Spleen (tissue), 11 donors: Measurements from ENCODE around the gene MSANTD3. TPM values are rescaled to one million over a fixed set of nuclear protein-coding genes. Genes with fewer than 3 reads are reported as not detected.

Source experiments
- DNase-seq: peaks from one replicate; pipeline ENCODE4 v3.0.0-alpha.2; 2020
- H3K27ac ChIP-seq, 8 donors: fragments of 200-600 bp; sonication (generic) in 7 of 8; 1 replicate in 4 of 8; 2 replicates in 4 of 8; pipeline versions ENCODE4 v1.5.0 to v1.8.0; 2016 to 2021; ENCODE audit warnings: inconsistent platforms in 4 of 8, mild to moderate bottlenecking in 4 of 8, moderate library complexity in 1 of 8
- H3K27me3 ChIP-seq, 7 donors: fragments of 200-600 bp; sonication (generic) in 6 of 7; replicated peaks in 1 of 7; 1 replicate in 4 of 7; 2 replicates in 3 of 7; pipeline versions ENCODE4 v1.5.0 to v1.8.0; 2016 to 2021; ENCODE audit warnings: inconsistent platforms in 3 of 7, mild to moderate bottlenecking in 1 of 7
- H3K36me3 ChIP-seq, 6 donors: fragments of 200-600 bp; sonication (generic) in 5 of 6; 1 replicate in 4 of 6; 2 replicates in 2 of 6; pipeline versions ENCODE4 v1.5.0 to v1.8.0; 2016 to 2021; ENCODE audit warnings: inconsistent platforms in 2 of 6
- H3K4me1 ChIP-seq, 6 donors: fragments of 200-600 bp; sonication (generic) in 5 of 6; 1 replicate in 3 of 6; 2 replicates in 3 of 6; pipeline versions ENCODE4 v1.5.0 to v1.8.0; 2016 to 2021; ENCODE audit warnings: inconsistent platforms in 3 of 6
- H3K4me3 ChIP-seq, 8 donors: fragments of 200-600 bp; sonication (generic) in 7 of 8; 1 replicate in 4 of 8; 2 replicates in 4 of 8; pipeline versions ENCODE4 v1.5.0 to v1.8.0; 2016 to 2021; ENCODE audit warnings: inconsistent platforms in 4 of 8, mild to moderate bottlenecking in 4 of 8, moderate library complexity in 2 of 8
- H3K9me3 ChIP-seq, 8 donors: fragments of 200-600 bp; sonication (generic) in 7 of 8; 1 replicate in 4 of 8; 2 replicates in 4 of 8; pipeline versions ENCODE4 v1.5.0 to v1.8.0; 2016 to 2021; ENCODE audit warnings: inconsistent platforms in 4 of 8
- CTCF ChIP-seq, 11 experiments: fragments of 200-600 bp in 7 of 11; fragments of 450-650 bp in 4 of 11; sonication (generic) in 4 of 11; IDR thresholded peaks in 8 of 11; conservative IDR thresholded peaks in 3 of 11; 1 replicate in 7 of 11; 2 replicates in 4 of 11; pipeline versions ENCODE4 v1.4.0 to v1.8.0; 2016 to 2021; ENCODE audit warnings: antibody characterized with exemption in 11 of 11, inconsistent platforms in 4 of 11, mild to moderate bottlenecking in 1 of 11
- POLR2A ChIP-seq, 3 donors: fragments of 450-650 bp; IDR thresholded peaks; one replicate each; pipeline ENCODE4 v1.5.1; 2017; ENCODE audit warnings: antibody characterized with exemption in 3 of 3, mild to moderate bottlenecking in 1 of 3
- POLR2AphosphoS5 ChIP-seq, 3 donors: sonication (generic); formaldehyde crosslinking; IDR thresholded peaks; one replicate each; pipeline ENCODE4 v1.5.1; 2017; ENCODE audit warnings: antibody characterized with exemption in 3 of 3
- WGBS, 5 donors: extraction: QIAGEN DNeasy Blood & Tissue Kit in 3 of 5; methylation state at CpG; one replicate each; pipeline versions ENCODE4 v1.1.5 to v1.1.7; 2013 to 2018; 5-methylcytosine and 5-hydroxymethylcytosine counted together
- intact Hi-C: fragments of 100-400 bp; cut with DNase I; formaldehyde crosslinking; loops from one replicate; pipeline ENCODE4 v1.15.0; 2023; ENCODE audit warnings: low total_unique reads
- polyA plus RNA-seq, 3 donors: library from polyadenylated mRNA; stranded (reverse); fragments of 200-250 nt; gene quantifications; one replicate each; pipeline ENCODE4 v1.2.1, GENCODE V29; 2013
- total RNA-seq, 7 donors: library from RNA; depleted of rRNA in 3 of 7; stranded (reverse); fragments of >200 nt in 3 of 7; fragmentation: NEBNext Ultra II Directional in 4 of 7; extraction: Animal tissue kit (Norgen Biotek cat#: 25700) in 4 of 7; gene quantifications; one replicate each; pipeline versions ENCODE4 v1.1.0 to v1.2.1, GENCODE V29; 2016 to 2021
- donor health status: healthy with polysubstance abuse.
- donor health status: DM: no; HTN: no; CAD: no; lungs with moderate emphysema.
- donor health status: DM: no; HTN: no; CAD: no.
- donor health status: Bipolar disorder and iron deficiency.
- donor health status: healthy.
- donor health status: DM: no; HTN: no; CAD: no.
- donor health status: DM: yes; HTN: yes; CAD: no.

MSANTD3 gene
- total and polyA plus RNA-seq, 10 donors = 7.4 to 20.8 (median 11.8) TPM

- WGBS, 5 donors = 95 to 100% (median 100%) methylated on average over 1 of the region's 1 CpG
Observed at GRCh38 chr9:100457517-100457916, 30.6 kb downstream of the MSANTD3 start.

GRCh38 chr9:100459963-100460362, 33.0 kb downstream of the MSANTD3 start:
- H3K27ac ChIP-seq = no peak overlapping the region
- TF ChIP-seq CTCF (IDR thresholded peaks at IDR 0.05 in 8 of 11, conservative IDR thresholded peaks at IDR 0.05 in 3 of 11) (no peak), POLR2AphosphoS5 (IDR thresholded peaks at IDR 0.05) (no peak)
- DNase-seq = no peak
- H3K27me3 ChIP-seq = no peaks in the 10 kb centered on the region
- no peaks in the 10 kb centered on the region for H3K36me3 ChIP-seq
- H3K4me3 ChIP-seq = no peak overlapping the region
- H3K9me3 ChIP-seq = no peaks in the 10 kb centered on the region
- H3K4me1 ChIP-seq = no peaks in the 10 kb centered on the region
- intact Hi-C loops = no loop called here
- WGBS, 5 donors = 62 to 82% (median 67%) methylated on average over 2 of the region's 2 CpGs

More at GRCh38 chr9:100457517-100457916, 30.6 kb downstream of the MSANTD3 start:
- intact Hi-C loops = no loop called here
- Histone ChIP-seq H3K36me3 (peaks cover 0 to 14% (median 0%) of the 10 kb centered on the region in 6 donors), H3K27ac (no peak overlapping the region), H3K4me1 (no peaks in the 10 kb centered on the region), H3K27me3 (no peaks in the 10 kb centered on the region), H3K9me3 (peaks cover 0 to 7% (median 3%) of the 10 kb centered on the region in 8 donors), H3K4me3 (no peak overlapping the region)
- TF ChIP-seq POLR2AphosphoS5 (IDR thresholded peaks at IDR 0.05) (no peak), POLR2A (IDR thresholded peaks at IDR 0.05) (no peak)
- no peak for DNase-seq

GRCh38 chr9:100465274-100465673, 38.3 kb downstream of the MSANTD3 start:
- H3K4me3 ChIP-seq = no peak overlapping the region
- DNase-seq = no peak
- no peaks in the 10 kb centered on the region for H3K27me3 ChIP-seq
- TF ChIP-seq CTCF (IDR thresholded peaks at IDR 0.05 in 8 of 11, conservative IDR thresholded peaks at IDR 0.05 in 3 of 11) (no peak), POLR2AphosphoS5 (IDR thresholded peaks at IDR 0.05) (no peak), POLR2A (IDR thresholded peaks at IDR 0.05) (no peak)
- no peaks in the 10 kb centered on the region for H3K36me3 ChIP-seq
- 81 to 94% (median 88%) methylated on average over 2 of the region's 2 CpGs for WGBS, 5 donors
- no peaks in the 10 kb centered on the region for H3K9me3 ChIP-seq
- H3K27ac ChIP-seq = no peak overlapping the region
- intact Hi-C loops = no loop called here
- no peaks in the 10 kb centered on the region for H3K4me1 ChIP-seq

GRCh38 chr9:100465761-100466160, 38.8 kb downstream of the MSANTD3 start:
- Histone ChIP-seq H3K4me1 (no peaks in the 10 kb centered on the region), H3K27ac (no peak overlapping the region), H3K36me3 (no peaks in the 10 kb centered on the region), H3K4me3 (no peak overlapping the region), H3K27me3 (no peaks in the 10 kb centered on the region), H3K9me3 (no peaks in the 10 kb centered on the region)
- TF ChIP-seq POLR2A (IDR thresholded peaks at IDR 0.05) (no peak), POLR2AphosphoS5 (IDR thresholded peaks at IDR 0.05) (no peak), CTCF (IDR thresholded peaks at IDR 0.05 in 8 of 11, conservative IDR thresholded peaks at IDR 0.05 in 3 of 11) (no peak)
- no peak for DNase-seq
- intact Hi-C loops = no loop called here
- 91 to 100% (median 94%) methylated on average over 1 of the region's 1 CpG for WGBS, 5 donors
